Mesendoderm (in vitro differentiated cells): Measurements from ENCODE around the gene TLK1. TPM values are rescaled to one million over a fixed set of nuclear protein-coding genes. Genes with fewer than 3 reads are reported as not detected.

Experiments used
- DNase-seq: peaks from one replicate; pipeline ENCODE4 v3.0.0; 2013
- H2AK5ac ChIP-seq: 2 replicates; pipeline ENCODE4 v1.6.1; 2013; ENCODE audit warnings: low read length, inconsistent platforms
- H2BK120ac ChIP-seq: 2 replicates; pipeline ENCODE4 v1.6.1; 2013; ENCODE audit warnings: low read depth, mild to moderate bottlenecking, low read length, moderate library complexity, mixed read lengths
- H2BK15ac ChIP-seq: replicated peaks from 2 replicates; pipeline ENCODE4 v1.6.1; 2013; ENCODE audit warnings: low read depth, mild to moderate bottlenecking, moderate library complexity
- H2BK5ac ChIP-seq: 2 replicates; pipeline ENCODE4 v1.6.1; 2013; ENCODE audit warnings: low read length, inconsistent platforms
- H3K18ac ChIP-seq: 2 replicates; pipeline ENCODE4 v1.6.1; 2013; ENCODE audit warnings: mild to moderate bottlenecking, low read length, mixed read lengths
- H3K23ac ChIP-seq: one replicate; pipeline ENCODE4 v1.6.1; 2013; ENCODE audit warnings: low read length
- H3K27ac ChIP-seq: 2 replicates; pipeline ENCODE4 v1.5.1; 2013; ENCODE audit warnings: low read depth, mild to moderate bottlenecking, inconsistent platforms, low read length, moderate library complexity
- H3K27me3 ChIP-seq: 2 replicates; pipeline ENCODE4 v1.6.1; 2013; ENCODE audit warnings: low read length, control low read depth, mild to moderate bottlenecking, inconsistent platforms; ENCODE audit not compliant: insufficient read depth, poor library complexity
- H3K36me3 ChIP-seq: 2 replicates; pipeline ENCODE4 v1.6.1; 2013; ENCODE audit warnings: low read length, inconsistent platforms; ENCODE audit not compliant: control insufficient read depth, insufficient read depth
- H3K4ac ChIP-seq: one replicate; pipeline ENCODE4 v1.6.1; 2013; ENCODE audit warnings: low read depth, mild to moderate bottlenecking, low read length, moderate library complexity
- H3K4me1 ChIP-seq: 2 replicates; pipeline ENCODE4 v1.6.1; 2013; ENCODE audit warnings: low read depth, low read length, inconsistent platforms; ENCODE audit not compliant: control insufficient read depth
- H3K4me2 ChIP-seq: 2 replicates; pipeline ENCODE4 v1.6.1; 2013; ENCODE audit warnings: low read length
- H3K4me3 ChIP-seq: 2 replicates; pipeline ENCODE4 v1.5.1; 2013; ENCODE audit warnings: mild to moderate bottlenecking, low read length
- H3K56ac ChIP-seq: one replicate; pipeline ENCODE4 v1.6.1; 2013; ENCODE audit warnings: low read length
- H3K79me1 ChIP-seq: 2 replicates; pipeline ENCODE4 v1.6.1; 2013; ENCODE audit warnings: low read length, inconsistent platforms
- H3K79me2 ChIP-seq: 2 replicates; pipeline ENCODE4 v1.6.1; 2013; ENCODE audit warnings: mild to moderate bottlenecking, low read length; ENCODE audit not compliant: control insufficient read depth, insufficient read depth
- H3K9ac ChIP-seq: 2 replicates; pipeline ENCODE4 v1.6.1; 2013; ENCODE audit warnings: low read length, inconsistent platforms
- H4K5ac ChIP-seq: one replicate; pipeline ENCODE4 v1.6.1; 2013; ENCODE audit warnings: low read length
- H4K8ac ChIP-seq: one replicate; pipeline ENCODE4 v1.6.1; 2013; ENCODE audit warnings: low read depth, mild to moderate bottlenecking, control low read depth, low read length, moderate library complexity
- WGBS: extraction: QIAGEN DNeasy Blood & Tissue Kit; methylation state at CpG from one replicate; pipeline ENCODE4 v1.1.7; 2013; ENCODE audit warnings: low lambda C conversion rate, missing lambda C conversion rate; ENCODE audit not compliant: insufficient coverage; ENCODE audit errors: extremely low coverage; 5-methylcytosine and 5-hydroxymethylcytosine counted together
- polyA plus RNA-seq, 2 experiments: library from polyadenylated mRNA; stranded (reverse); fragments of 200-250 nt; gene quantifications; one replicate each; pipeline ENCODE4 v1.2.3, GENCODE V29; 2013

Gene TLK1
- 51.8 TPM for polyA plus RNA-seq (2013, experiment 1 of 2)
- 50.9 TPM for polyA plus RNA-seq (2013, experiment 2 of 2)

DNA sequence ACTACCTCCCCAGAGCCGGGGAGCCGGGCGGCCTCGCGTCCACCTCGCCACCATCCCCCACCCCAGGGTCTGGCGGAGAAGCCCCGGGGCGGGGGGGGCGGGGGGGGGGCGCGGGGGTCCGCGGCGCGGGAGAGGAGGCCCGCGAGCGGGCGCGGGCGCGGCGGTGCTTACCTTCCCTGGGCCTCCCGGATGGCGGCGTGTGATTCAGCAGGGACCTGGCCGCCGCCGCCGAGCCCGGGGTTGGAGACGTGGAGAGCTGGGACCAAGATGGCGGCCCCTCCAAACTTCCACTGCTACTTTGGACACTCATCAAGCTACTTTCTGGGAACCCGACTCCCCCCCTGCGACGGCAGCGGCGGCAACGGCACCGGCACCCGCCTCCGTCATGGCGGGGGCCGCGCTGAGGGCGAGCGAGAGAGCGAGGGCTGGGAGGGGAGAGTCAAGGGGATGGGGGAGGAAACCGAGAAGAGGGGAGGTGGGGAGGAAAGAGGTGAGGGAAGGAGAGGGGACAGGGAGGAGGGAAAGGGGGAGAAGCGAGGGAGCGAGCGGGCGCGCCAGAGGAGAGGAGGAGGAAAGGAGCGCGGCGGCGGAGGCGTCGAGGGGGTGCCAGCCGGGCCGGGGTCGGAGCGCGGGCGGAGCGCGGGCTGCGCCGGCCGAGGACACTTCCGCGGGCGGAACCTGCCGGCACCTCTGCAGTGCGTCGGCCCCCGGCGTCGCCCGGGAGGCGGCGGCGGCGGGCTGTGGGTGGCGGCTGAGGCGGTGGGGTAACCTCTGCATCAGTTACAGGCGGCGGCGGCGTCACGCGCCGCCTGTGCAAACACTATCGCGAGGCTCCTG lies at the start of gene TLK1:
TLK1 (minus strand) TSS at position 775 of the 837 bp plus-strand sequence; CDS start at position 310, 465 bp downstream.
- Histone ChIP-seq H3K56ac (peak within 1 kb of the TSS; percentile 92), H3K79me2 (peaks cover 37% of the 10 kb centered on the region), H3K9ac (peak within 1 kb of the TSS; percentile 91), H2BK5ac (peak within 1 kb of the TSS; percentile 81), H3K27me3 (no peaks in the 10 kb centered on the region), H3K36me3 (no peaks in the 10 kb centered on the region), H4K5ac (no peak within 1 kb of the TSS), H3K4me1 (peaks cover 2% of the 10 kb centered on the region), H3K4ac (peak within 1 kb of the TSS; percentile 98), H3K23ac (peak within 1 kb of the TSS; percentile 97), H3K4me3 (peak within 1 kb of the TSS; percentile 82), H3K4me2 (peak within 1 kb of the TSS; percentile 56), H3K27ac (peak within 1 kb of the TSS; percentile 97), H4K8ac (peak within 1 kb of the TSS; percentile 95), H3K18ac (peak within 1 kb of the TSS; percentile 100), H2BK15ac (peak within 1 kb of the TSS; percentile 99), H3K79me1 (no peaks in the 10 kb centered on the region), H2AK5ac (no peak within 1 kb of the TSS), H2BK120ac (peak within 1 kb of the TSS; percentile 93)
- WGBS: no CpG with 5 or more reads among the region's 97 CpGs
- peak; percentile 93 for DNase-seq

DNA sequence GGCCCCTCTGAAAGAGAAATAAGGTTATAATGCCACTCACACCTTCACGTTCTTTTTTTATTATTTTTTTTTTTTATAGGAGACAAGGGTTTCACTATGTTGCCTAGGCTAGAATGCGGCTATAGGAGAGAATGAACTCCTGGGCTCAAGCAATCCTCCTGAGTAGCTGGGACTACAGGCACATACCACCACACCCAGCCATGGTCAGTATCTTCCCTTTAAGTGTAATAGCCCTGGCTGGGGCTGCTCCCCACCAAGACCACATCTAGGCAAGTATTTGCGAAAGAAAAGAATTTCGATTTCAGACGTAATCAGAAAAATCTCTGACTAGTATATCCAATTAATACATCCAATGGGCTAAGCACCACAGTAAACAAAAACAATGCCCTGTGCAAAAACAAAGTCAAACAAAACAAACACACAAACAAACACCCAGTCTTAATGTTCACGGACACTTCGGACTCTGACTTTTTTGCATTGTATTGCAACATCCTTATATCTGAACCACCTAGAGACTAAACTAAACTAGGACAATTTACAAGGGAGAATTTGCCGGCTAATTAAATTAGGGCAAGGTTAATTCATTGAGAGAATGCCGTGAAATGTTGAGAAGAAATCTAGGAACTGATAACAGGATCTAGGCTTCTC lies 49.6 kb upstream of the TLK1 start:
- no peak overlapping the region for H3K56ac ChIP-seq
- H3K27me3 ChIP-seq: no peaks in the 10 kb centered on the region
- peaks cover 2% of the 10 kb centered on the region for H3K4me1 ChIP-seq
- H2BK5ac ChIP-seq: no peak overlapping the region
- H3K4me3 ChIP-seq: no peak overlapping the region
- H4K8ac ChIP-seq: no peak overlapping the region
- H3K4ac ChIP-seq: no peak overlapping the region
- H3K23ac ChIP-seq: no peak overlapping the region
- no peaks in the 10 kb centered on the region for H3K79me1 ChIP-seq
- no peak overlapping the region for H3K4me2 ChIP-seq
- no peaks in the 10 kb centered on the region for H3K79me2 ChIP-seq
- H4K5ac ChIP-seq: no peak overlapping the region
- no peak overlapping the region for H3K9ac ChIP-seq
- H3K27ac ChIP-seq: no peak overlapping the region
- H2BK120ac ChIP-seq: no peak overlapping the region
- no peak overlapping the region for H2BK15ac ChIP-seq
- DNase-seq: no peak
- peak overlapping the region; percentile 60 for H3K18ac ChIP-seq
- H2AK5ac ChIP-seq: no peak overlapping the region
- H3K36me3 ChIP-seq: no peaks in the 10 kb centered on the region
- WGBS: no CpG with 5 or more reads among the region's 9 CpGs

DNA sequence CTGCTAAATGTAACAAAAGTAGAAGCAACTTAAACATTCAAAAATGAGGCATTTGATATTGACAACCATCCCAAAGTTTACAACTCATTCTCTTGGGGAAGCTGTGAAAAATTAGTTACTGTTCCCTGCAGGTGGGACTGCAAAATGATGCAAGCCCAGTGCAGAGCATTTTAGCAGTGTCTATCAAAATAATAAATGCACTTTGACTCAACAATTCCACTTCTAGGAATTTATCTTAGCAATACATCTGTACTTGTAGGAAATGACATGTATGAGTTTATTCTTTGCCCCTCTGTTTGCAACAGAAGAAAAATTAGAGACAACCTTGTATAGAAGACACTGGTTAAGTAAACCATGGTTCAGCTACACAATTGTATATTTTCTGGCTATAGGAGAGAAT lies 48.0 kb upstream of the TLK1 start:
- DNase-seq: no peak
- H2AK5ac ChIP-seq: no peak overlapping the region
- no peak overlapping the region for H2BK15ac ChIP-seq
- no peaks in the 10 kb centered on the region for H3K36me3 ChIP-seq
- H3K79me2 ChIP-seq: no peaks in the 10 kb centered on the region
- no peak overlapping the region for H3K27ac ChIP-seq
- H3K4me3 ChIP-seq: no peak overlapping the region
- no peak overlapping the region for H4K5ac ChIP-seq
- no peak overlapping the region for H3K23ac ChIP-seq
- no peak overlapping the region for H3K4ac ChIP-seq
- no peaks in the 10 kb centered on the region for H3K79me1 ChIP-seq
- no peak overlapping the region for H3K9ac ChIP-seq
- no peak overlapping the region for H2BK5ac ChIP-seq
- peaks cover 2% of the 10 kb centered on the region for H3K4me1 ChIP-seq
- no peak overlapping the region for H4K8ac ChIP-seq
- no peak overlapping the region for H3K18ac ChIP-seq
- H3K4me2 ChIP-seq: no peak overlapping the region
- H3K56ac ChIP-seq: no peak overlapping the region
- H3K27me3 ChIP-seq: no peaks in the 10 kb centered on the region
- H2BK120ac ChIP-seq: no peak overlapping the region

DNA sequence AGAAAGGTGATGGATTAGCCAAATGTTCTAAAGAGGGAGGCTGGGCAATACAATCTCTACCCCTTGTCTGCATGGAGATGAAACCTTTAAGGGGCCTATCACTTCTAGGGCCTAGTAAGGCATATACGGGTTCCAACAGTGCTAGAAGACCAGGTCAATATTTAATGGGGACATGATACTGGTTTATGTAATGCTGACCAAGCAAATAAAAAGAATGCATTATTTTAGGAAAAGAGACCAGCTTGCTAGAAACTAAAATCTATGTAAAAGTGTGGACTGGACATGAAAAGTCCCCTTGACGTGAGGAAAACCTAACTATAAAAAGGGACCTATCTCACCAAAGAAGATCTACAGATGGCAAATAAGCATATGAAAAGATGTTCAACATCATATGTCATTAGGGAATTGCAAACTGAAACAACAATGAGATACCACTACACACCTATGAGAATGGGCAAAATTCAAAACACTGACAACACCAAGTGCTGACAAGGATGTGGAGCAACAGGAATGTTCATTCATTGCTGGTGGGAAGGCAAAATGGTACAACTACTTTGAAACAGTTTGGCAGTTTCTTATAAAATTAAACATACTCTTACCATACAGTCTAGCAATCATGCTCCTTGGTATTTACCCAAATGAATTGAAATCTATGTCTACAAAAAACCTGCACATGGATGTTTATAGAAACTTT lies 45.9 kb upstream of the TLK1 start:
- H2BK15ac ChIP-seq: no peak overlapping the region

DNA sequence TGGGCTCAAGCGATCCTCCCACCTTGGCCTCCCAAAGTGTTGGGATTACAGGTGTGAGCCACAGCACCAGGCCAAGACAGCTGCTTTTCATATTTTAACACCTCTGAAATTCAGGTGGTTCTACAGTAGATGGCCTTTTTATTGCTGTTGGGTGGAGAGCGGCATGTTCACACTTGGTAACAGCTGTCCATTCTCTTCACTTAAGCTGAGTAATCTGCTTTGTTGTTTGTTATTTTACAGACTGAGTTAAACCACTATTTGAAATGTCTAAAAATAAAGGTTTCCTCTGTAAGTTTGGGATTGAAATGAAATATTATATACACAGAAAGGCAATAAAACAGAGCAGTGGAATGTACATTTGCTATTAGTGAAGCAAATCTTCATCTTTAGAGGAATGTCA lies 44.9 kb upstream of the TLK1 start:
- H3K4me3 ChIP-seq: no peak overlapping the region
- no peak overlapping the region for H2AK5ac ChIP-seq
- H3K27ac ChIP-seq: no peak overlapping the region
- H4K8ac ChIP-seq: no peak overlapping the region
- H2BK15ac ChIP-seq: no peak overlapping the region
- no CpG with 5 or more reads among the region's 2 CpGs for WGBS
- no peaks in the 10 kb centered on the region for H3K79me2 ChIP-seq
- no peak overlapping the region for H3K56ac ChIP-seq
- DNase-seq: no peak
- no peaks in the 10 kb centered on the region for H3K27me3 ChIP-seq
- no peak overlapping the region for H3K4ac ChIP-seq
- H2BK5ac ChIP-seq: no peak overlapping the region
- no peak overlapping the region for H3K4me2 ChIP-seq
- H3K79me1 ChIP-seq: no peaks in the 10 kb centered on the region
- H3K4me1 ChIP-seq: peaks cover 2% of the 10 kb centered on the region
- H2BK120ac ChIP-seq: no peak overlapping the region
- H3K23ac ChIP-seq: no peak overlapping the region
- H4K5ac ChIP-seq: no peak overlapping the region
- H3K36me3 ChIP-seq: no peaks in the 10 kb centered on the region
- H3K18ac ChIP-seq: no peak overlapping the region
- H3K9ac ChIP-seq: no peak overlapping the region

More for the DNA sequence above, 45.9 kb upstream of the TLK1 start:
- Histone ChIP-seq H3K4me3 (no peak overlapping the region), H2BK120ac (no peak overlapping the region), H3K27ac (no peak overlapping the region), H3K4me2 (no peak overlapping the region), H3K27me3 (no peaks in the 10 kb centered on the region), H3K18ac (no peak overlapping the region), H2AK5ac (no peak overlapping the region), H3K4me1 (peaks cover 2% of the 10 kb centered on the region), H4K8ac (no peak overlapping the region), H3K79me1 (no peaks in the 10 kb centered on the region), H3K56ac (no peak overlapping the region), H3K9ac (no peak overlapping the region), H3K23ac (no peak overlapping the region), H3K36me3 (no peaks in the 10 kb centered on the region), H4K5ac (no peak overlapping the region), H3K79me2 (no peaks in the 10 kb centered on the region), H3K4ac (no peak overlapping the region), H2BK5ac (no peak overlapping the region)
- DNase-seq: no peak
- WGBS: no CpG with 5 or more reads among the region's 2 CpGs
